CD14-positive monocyte (primary cell): ENCODE measurements around the gene SPACDR. TPM values are rescaled to one million over a fixed set of nuclear protein-coding genes. Genes with fewer than 3 reads are reported as not detected.

ENCODE experiments used
- DNase-seq, 3 donors: peaks; one replicate each; pipeline ENCODE4 v3.0.0-alpha.2; 2011 to 2022
- H2AFZ ChIP-seq: 2 replicates; pipeline ENCODE4 v1.6.0; 2012; ENCODE audit warnings: mild to moderate bottlenecking, low read depth, low read length, inconsistent platforms; ENCODE audit not compliant: insufficient read depth, poor library complexity, severe bottlenecking
- H3K27ac ChIP-seq, 2 donors: 1 replicate in 1 of 2; 2 replicates in 1 of 2; pipeline ENCODE4 v1.5.1; 2012 to 2013; ENCODE audit warnings: low read length in 2 of 2, control low read depth in 1 of 2, inconsistent platforms in 1 of 2, low read depth in 1 of 2, mild to moderate bottlenecking in 1 of 2
- H3K27me3 ChIP-seq, 2 donors: one replicate each; pipeline versions ENCODE4 v1.6.0 to v1.6.1; 2011 to 2013; ENCODE audit warnings: low read length in 2 of 2; ENCODE audit not compliant: control insufficient read depth in 2 of 2, insufficient read depth in 2 of 2
- H3K36me3 ChIP-seq, 2 donors: replicated peaks in 1 of 2; 1 replicate in 1 of 2; 2 replicates in 1 of 2; pipeline versions ENCODE4 v1.5.1 to v1.6.1; 2012 to 2013; ENCODE audit warnings: low read length in 2 of 2, control low read depth in 1 of 2, inconsistent platforms in 1 of 2, mild to moderate bottlenecking in 1 of 2; ENCODE audit not compliant: insufficient read depth in 2 of 2, control insufficient read depth in 1 of 2
- H3K4me1 ChIP-seq, 2 donors: 1 replicate in 1 of 2; 2 replicates in 1 of 2; pipeline versions ENCODE4 v1.5.1 to v1.6.1; 2012 to 2013; ENCODE audit warnings: low read length in 2 of 2, control low read depth in 1 of 2, inconsistent platforms in 1 of 2, mild to moderate bottlenecking in 1 of 2, moderate library complexity in 1 of 2; ENCODE audit not compliant: insufficient read depth in 2 of 2, control insufficient read depth in 1 of 2
- H3K4me2 ChIP-seq: replicated peaks from 2 replicates; pipeline ENCODE3; 2012; ENCODE audit warnings: low read length, moderate library complexity, mild to moderate bottlenecking; ENCODE audit not compliant: poor library complexity, severe bottlenecking; ENCODE audit errors: extremely low read depth
- H3K4me3 ChIP-seq, 3 experiments: fragments of 200-600 bp in 1 of 3; sonication (generic) in 1 of 3; replicated peaks in 1 of 3; 1 replicate in 2 of 3; 2 replicates in 1 of 3; pipeline ENCODE4 v1.5.1; 2011 to 2013; ENCODE audit warnings: low read length in 3 of 3, mild to moderate bottlenecking in 3 of 3, control low read depth in 2 of 3, low read depth in 2 of 3, inconsistent platforms in 1 of 3, moderate library complexity in 1 of 3
- H3K79me2 ChIP-seq: 2 replicates; pipeline ENCODE4 v1.6.0; 2012; ENCODE audit warnings: mild to moderate bottlenecking, control low read depth, inconsistent platforms, low read length, moderate library complexity; ENCODE audit not compliant: insufficient read depth
- H3K9ac ChIP-seq: 2 replicates; pipeline ENCODE4 v1.6.0; 2017; ENCODE audit warnings: low read length, mild to moderate bottlenecking; ENCODE audit not compliant: insufficient read depth, poor library complexity, severe bottlenecking
- H3K9me3 ChIP-seq, 2 donors: replicated peaks in 1 of 2; 1 replicate in 1 of 2; 2 replicates in 1 of 2; pipeline versions ENCODE4 v1.5.1 to v1.6.1; 2012 to 2013; ENCODE audit warnings: low read length in 2 of 2, control low read depth in 1 of 2; ENCODE audit not compliant: control insufficient read depth in 1 of 2, insufficient read depth in 1 of 2
- H4K20me1 ChIP-seq: 2 replicates; pipeline ENCODE4 v1.6.0; 2012; ENCODE audit warnings: mild to moderate bottlenecking, low read length, control low read depth, moderate library complexity; ENCODE audit not compliant: insufficient read depth
- H3K27ac Mint-ChIP-seq, 7 donors: one replicate each; pipeline ENCODE4 v1.8.0; 2020; ENCODE audit warnings: mild to moderate bottlenecking in 7 of 7, mixed read lengths in 7 of 7, moderate library complexity in 6 of 7, inconsistent platforms in 2 of 7
- H3K27me3 Mint-ChIP-seq, 3 donors: one replicate each; pipeline ENCODE4 v1.8.0; 2021 to 2022; ENCODE audit warnings: low read depth in 3 of 3, mild to moderate bottlenecking in 3 of 3, mixed read lengths in 3 of 3, moderate library complexity in 3 of 3, inconsistent platforms in 1 of 3
- H3K36me3 Mint-ChIP-seq, 2 donors: one replicate each; pipeline ENCODE4 v1.8.0; 2020; ENCODE audit warnings: mixed read lengths in 2 of 2, inconsistent platforms in 1 of 2, mild to moderate bottlenecking in 1 of 2
- H3K4me1 Mint-ChIP-seq: one replicate; pipeline ENCODE4 v1.8.0; 2020; ENCODE audit warnings: mild to moderate bottlenecking, mixed read lengths
- H3K4me3 Mint-ChIP-seq, 2 donors: one replicate each; pipeline ENCODE4 v1.8.0; 2020; ENCODE audit warnings: mild to moderate bottlenecking in 2 of 2, mixed read lengths in 2 of 2, moderate library complexity in 1 of 2
- H3K9me3 Mint-ChIP-seq, 7 donors: one replicate each; pipeline ENCODE4 v1.8.0; 2020 to 2022; ENCODE audit warnings: mixed read lengths in 7 of 7, mild to moderate bottlenecking in 6 of 7, moderate library complexity in 6 of 7, inconsistent platforms in 2 of 7
- WGBS: methylation state at CpG from one replicate; pipeline ENCODE4 v1.1.5; 2013; ENCODE audit warnings: missing lambda C conversion rate; ENCODE audit not compliant: insufficient coverage; 5-methylcytosine and 5-hydroxymethylcytosine counted together
- intact Hi-C, 2 donors: fragments of 100-400 bp; cut with micrococcal nuclease; formaldehyde crosslinking; loops; one replicate each; pipeline versions ENCODE4 v1.15.0 to v1.15.1; 2023
- polyA plus RNA-seq, 3 donors: library from polyadenylated mRNA; depleted of rRNA in 1 of 3; unstranded in 2 of 3; stranded (reverse) in 1 of 3; fragments of 300-500 nt in 2 of 3; fragments of >200 nt in 1 of 3; fragmentation: Illumina TruSeq in 2 of 3; gene quantifications; 1 replicate in 2 of 3; 2 replicates in 1 of 3; pipeline ENCODE4 v1.2.3, GENCODE V29; 2012 to 2021
- TF ChIP-seq, protein P1 (sequence below): fragments of 200-600 bp; IDR thresholded peaks from one replicate; pipeline ENCODE4 v1.8.0; 2022; ENCODE audit warnings: antibody characterized with exemption, mild to moderate bottlenecking

The SPACDR gene
- polyA plus RNA-seq, 3 donors, result 0.40 to 2.5 TPM; not detected in 1

DNA sequence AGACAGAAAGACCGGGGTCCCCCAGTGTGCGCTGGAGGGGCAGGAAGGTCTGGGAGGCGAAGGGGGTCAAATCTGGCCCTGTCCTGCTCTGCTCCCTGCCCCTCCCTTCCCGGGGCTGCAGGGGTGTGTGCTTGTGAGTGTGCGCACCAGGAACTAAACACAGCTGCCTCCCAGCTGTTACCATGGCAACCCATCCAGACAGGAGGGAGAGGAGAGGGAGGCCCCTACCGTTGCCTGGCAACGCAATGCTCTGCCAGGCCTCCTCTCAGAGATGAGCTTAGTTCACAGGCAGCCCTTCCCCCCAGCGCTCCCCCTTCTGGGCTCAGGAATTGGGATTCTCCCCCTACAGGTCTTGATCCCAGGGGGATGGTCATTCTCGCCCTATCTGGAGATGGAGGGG is 25.8 kb upstream of the SPACDR start:
- Histone ChIP-seq H2AFZ (no peak overlapping the region), H3K4me3 (no peak overlapping the region), H3K27me3 (peaks cover 5 to 30% of the 10 kb centered on the region in 2 donors), H3K27ac (no peak overlapping the region), H3K9ac (no peak overlapping the region), H3K79me2 (no peaks in the 10 kb centered on the region), H3K36me3 (no peaks in the 10 kb centered on the region), H3K4me1 (peaks cover 4 to 13% of the 10 kb centered on the region in 2 donors), H4K20me1 (no peaks in the 10 kb centered on the region), H3K4me2 (no peak overlapping the region), H3K9me3 (no peaks in the 10 kb centered on the region)
- Mint-ChIP-seq H3K27me3 (peaks cover 29 to 48% (median 30%) of the 10 kb centered on the region in 3 donors), H3K36me3 (peaks cover 0 to 3% of the 10 kb centered on the region in 2 donors), H3K4me1 (peaks cover 9% of the 10 kb centered on the region), H3K27ac (peak overlapping the region in 1 of 7 donors; percentile 50), H3K4me3 (no peak overlapping the region), H3K9me3 (peaks cover 0 to 4% (median 1%) of the 10 kb centered on the region in 7 donors)
- DNase-seq, result peak; percentile 30 to 63 (median 38)
- TF ChIP-seq, protein P1, sequence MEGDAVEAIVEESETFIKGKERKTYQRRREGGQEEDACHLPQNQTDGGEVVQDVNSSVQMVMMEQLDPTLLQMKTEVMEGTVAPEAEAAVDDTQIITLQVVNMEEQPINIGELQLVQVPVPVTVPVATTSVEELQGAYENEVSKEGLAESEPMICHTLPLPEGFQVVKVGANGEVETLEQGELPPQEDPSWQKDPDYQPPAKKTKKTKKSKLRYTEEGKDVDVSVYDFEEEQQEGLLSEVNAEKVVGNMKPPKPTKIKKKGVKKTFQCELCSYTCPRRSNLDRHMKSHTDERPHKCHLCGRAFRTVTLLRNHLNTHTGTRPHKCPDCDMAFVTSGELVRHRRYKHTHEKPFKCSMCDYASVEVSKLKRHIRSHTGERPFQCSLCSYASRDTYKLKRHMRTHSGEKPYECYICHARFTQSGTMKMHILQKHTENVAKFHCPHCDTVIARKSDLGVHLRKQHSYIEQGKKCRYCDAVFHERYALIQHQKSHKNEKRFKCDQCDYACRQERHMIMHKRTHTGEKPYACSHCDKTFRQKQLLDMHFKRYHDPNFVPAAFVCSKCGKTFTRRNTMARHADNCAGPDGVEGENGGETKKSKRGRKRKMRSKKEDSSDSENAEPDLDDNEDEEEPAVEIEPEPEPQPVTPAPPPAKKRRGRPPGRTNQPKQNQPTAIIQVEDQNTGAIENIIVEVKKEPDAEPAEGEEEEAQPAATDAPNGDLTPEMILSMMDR, result no peak
- intact Hi-C loops, result no loop called here
- WGBS, result 69% methylated on average over 5 of the region's 9 CpGs

DNA sequence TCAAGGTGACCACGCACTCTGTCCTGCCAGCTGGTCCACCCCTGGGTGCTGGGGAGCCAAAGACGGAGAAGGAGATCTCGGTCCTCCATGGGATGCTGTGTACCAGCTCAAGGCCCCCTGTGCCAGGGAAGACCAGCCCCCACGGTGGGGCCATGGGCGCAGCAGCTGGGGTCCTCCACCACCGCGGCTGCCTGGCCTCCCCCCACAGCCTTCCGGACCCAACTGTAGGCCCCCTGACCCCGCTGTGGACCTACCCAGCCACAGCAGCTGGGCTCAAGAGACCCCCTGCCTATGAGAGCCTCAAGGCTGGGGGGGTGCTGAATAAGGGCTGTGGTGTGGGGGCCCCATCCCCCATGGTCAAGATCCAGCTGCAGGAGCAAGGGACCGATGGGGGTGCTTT is 25.1 kb upstream of the SPACDR start:
- no peaks in the 10 kb centered on the region for H4K20me1 ChIP-seq
- H3K9ac ChIP-seq, result no peak overlapping the region
- no peak overlapping the region for H3K4me2 ChIP-seq
- no peaks in the 10 kb centered on the region for H3K36me3 ChIP-seq
- Mint-ChIP-seq H3K36me3 (peaks cover 0 to 3% of the 10 kb centered on the region in 2 donors), H3K9me3 (peaks cover 0 to 4% (median 1%) of the 10 kb centered on the region in 7 donors), H3K27ac (peak overlapping the region in 1 of 7 donors; percentile 50), H3K4me3 (no peak overlapping the region), H3K27me3 (peaks cover 29 to 43% (median 32%) of the 10 kb centered on the region in 3 donors), H3K4me1 (peaks cover 8% of the 10 kb centered on the region)
- TF ChIP-seq, protein P1, result no peak
- H3K79me2 ChIP-seq, result no peaks in the 10 kb centered on the region
- no peaks in the 10 kb centered on the region for H3K9me3 ChIP-seq
- no peak overlapping the region for H3K27ac ChIP-seq
- H2AFZ ChIP-seq, result no peak overlapping the region
- H3K4me3 ChIP-seq, result no peak overlapping the region
- intact Hi-C loops, result no loop called here
- WGBS, result 98% methylated on average over 9 of the region's 10 CpGs
- peaks cover 5 to 29% of the 10 kb centered on the region in 2 donors for H3K27me3 ChIP-seq
- H3K4me1 ChIP-seq, result peaks cover 4 to 11% of the 10 kb centered on the region in 2 donors
- no peak for DNase-seq
